NCI-H510A (cell line): ENCODE data around the gene PRMT7.

Source experiments
- DNase-seq: peaks from one replicate; lab custom pipeline; 2025; lab: John Stamatoyannopoulos, UW

The PRMT7 gene

GRCh38 chr16:68396481-68396880 lies 85.7 kb downstream of the PRMT7 start:
- DNase-seq, result no peak

- DNase-seq, result no peak
These were observed 86.9 kb downstream of the PRMT7 start for GRCh38 chr16:68397710-68398201.

GRCh38 chr16:68399456-68399855 lies 88.6 kb downstream of the PRMT7 start:
- no peak for DNase-seq

- DNase-seq, result no peak
These were observed 89.5 kb downstream of the PRMT7 start for GRCh38 chr16:68400083-68400923.

- DNase-seq, result no peak
These were observed 90.2 kb downstream of the PRMT7 start for GRCh38 chr16:68400924-68401460.

GRCh38 chr16:68401871-68402747 lies 91.3 kb downstream of the PRMT7 start:
- no peak for DNase-seq

- DNase-seq, result no peak
These were observed 91.9 kb downstream of the PRMT7 start for GRCh38 chr16:68402748-68403040.

- DNase-seq, result no peak
These were observed 92.4 kb downstream of the PRMT7 start for GRCh38 chr16:68403177-68403576.

GRCh38 chr16:68403704-68404103 lies 92.9 kb downstream of the PRMT7 start:
- DNase-seq, result no peak

GRCh38 chr16:68404736-68405345 lies 94.0 kb downstream of the PRMT7 start:
- DNase-seq, result no peak

- DNase-seq, result no peak
These were observed 95.8 kb downstream of the PRMT7 start for GRCh38 chr16:68406458-68407152.
